ENCODE data around the gene C3orf33. TPM values are rescaled to one million over a fixed set of nuclear protein-coding genes. Genes with fewer than 3 reads are reported as not detected.
"Not testable (repeated sequence)": the region's sequence is repeated elsewhere in the genome, so short reads cannot be mapped to it uniquely, and the experiment has no call there.

The C3orf33 gene
- total RNA-seq, 1 donor = 7.8 TPM

DNA sequence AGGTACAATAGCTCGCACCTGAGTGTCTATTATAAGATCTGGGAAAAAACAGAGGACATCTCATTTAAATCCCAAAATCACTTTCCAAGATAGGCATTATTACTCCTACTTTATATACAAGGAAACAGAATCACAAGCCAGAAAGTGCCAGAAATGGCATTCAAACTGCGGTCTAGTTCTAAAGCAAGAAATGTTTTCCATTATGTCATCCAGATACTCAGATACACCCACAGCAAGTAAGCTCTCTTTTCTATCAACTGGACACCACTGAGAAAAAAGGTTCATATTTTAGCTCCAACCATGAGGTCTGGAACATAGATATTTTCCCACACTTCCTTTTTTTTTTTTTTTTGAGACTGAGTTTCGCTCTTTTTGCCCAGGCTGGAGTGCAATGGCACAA lies 40.0 kb upstream of the C3orf33 start:
- DNase-seq (ENCODE audit: low read depth) = peak; percentile 8
- TF ChIP-seq, protein P1, sequence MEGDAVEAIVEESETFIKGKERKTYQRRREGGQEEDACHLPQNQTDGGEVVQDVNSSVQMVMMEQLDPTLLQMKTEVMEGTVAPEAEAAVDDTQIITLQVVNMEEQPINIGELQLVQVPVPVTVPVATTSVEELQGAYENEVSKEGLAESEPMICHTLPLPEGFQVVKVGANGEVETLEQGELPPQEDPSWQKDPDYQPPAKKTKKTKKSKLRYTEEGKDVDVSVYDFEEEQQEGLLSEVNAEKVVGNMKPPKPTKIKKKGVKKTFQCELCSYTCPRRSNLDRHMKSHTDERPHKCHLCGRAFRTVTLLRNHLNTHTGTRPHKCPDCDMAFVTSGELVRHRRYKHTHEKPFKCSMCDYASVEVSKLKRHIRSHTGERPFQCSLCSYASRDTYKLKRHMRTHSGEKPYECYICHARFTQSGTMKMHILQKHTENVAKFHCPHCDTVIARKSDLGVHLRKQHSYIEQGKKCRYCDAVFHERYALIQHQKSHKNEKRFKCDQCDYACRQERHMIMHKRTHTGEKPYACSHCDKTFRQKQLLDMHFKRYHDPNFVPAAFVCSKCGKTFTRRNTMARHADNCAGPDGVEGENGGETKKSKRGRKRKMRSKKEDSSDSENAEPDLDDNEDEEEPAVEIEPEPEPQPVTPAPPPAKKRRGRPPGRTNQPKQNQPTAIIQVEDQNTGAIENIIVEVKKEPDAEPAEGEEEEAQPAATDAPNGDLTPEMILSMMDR (IDR thresholded peaks at IDR 0.05; ENCODE audit: insufficient read depth, low read depth, low read length) = no peak
- H3K4me3 ChIP-seq (ENCODE audit: low read depth, low read length) = no peak overlapping the region

DNA sequence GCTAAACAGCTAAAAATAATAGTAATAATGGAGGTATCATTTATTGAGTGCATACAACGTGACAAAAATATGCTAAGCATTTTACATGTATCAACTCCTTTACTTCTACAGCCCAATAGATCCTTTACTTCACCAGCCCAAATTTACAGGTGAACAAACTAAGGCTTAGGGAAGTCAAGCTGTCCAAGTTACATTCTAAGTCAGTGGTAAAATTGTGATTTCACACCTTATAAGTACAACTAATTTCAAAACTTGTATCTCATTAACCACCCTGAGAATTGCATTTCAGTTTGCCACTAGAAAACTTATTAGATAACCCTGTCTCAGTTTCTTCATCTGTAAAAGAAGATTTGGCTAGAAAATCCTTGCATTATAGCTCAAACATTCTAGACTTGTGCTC lies 37.5 kb upstream of the C3orf33 start:
- TF ChIP-seq, protein P1 (IDR thresholded peaks at IDR 0.05; ENCODE audit: insufficient read depth, low read depth, low read length) = no peak
- DNase-seq (ENCODE audit: low read depth) = no peak
- H3K4me3 ChIP-seq (ENCODE audit: low read depth, low read length) = no peak overlapping the region

- TF ChIP-seq, protein P1 (IDR thresholded peaks at IDR 0.05; ENCODE audit: insufficient read depth, low read depth, low read length) = no peak
- DNase-seq (ENCODE audit: low read depth) = no peak
These were observed 29.4 kb upstream of the C3orf33 start for GRCh38 chr3:155835341-155836071.

GRCh38 chr3:155828490-155829098 lies 22.5 kb upstream of the C3orf33 start:
- H3K4me3 ChIP-seq (ENCODE audit: low read depth, low read length); DNase-seq (ENCODE audit: low read depth): not testable (repeated sequence)

More at GRCh38 chr3:155835341-155836071, 29.4 kb upstream of the C3orf33 start:
- H3K4me3 ChIP-seq (ENCODE audit: low read depth, low read length) = no peak overlapping the region

- H3K4me3 ChIP-seq (ENCODE audit: low read depth, low read length) = no peak overlapping the region
- no peak for DNase-seq (ENCODE audit: low read depth)
- TF ChIP-seq, protein P1 (IDR thresholded peaks at IDR 0.05; ENCODE audit: insufficient read depth, low read depth, low read length) = no peak
These were observed 9.0 kb upstream of the C3orf33 start for GRCh38 chr3:155815030-155815545.

- not testable (repeated sequence) for H3K4me3 ChIP-seq (ENCODE audit: low read depth, low read length)
These were observed 7.1 kb upstream of the C3orf33 start for GRCh38 chr3:155813224-155813623.

DNA sequence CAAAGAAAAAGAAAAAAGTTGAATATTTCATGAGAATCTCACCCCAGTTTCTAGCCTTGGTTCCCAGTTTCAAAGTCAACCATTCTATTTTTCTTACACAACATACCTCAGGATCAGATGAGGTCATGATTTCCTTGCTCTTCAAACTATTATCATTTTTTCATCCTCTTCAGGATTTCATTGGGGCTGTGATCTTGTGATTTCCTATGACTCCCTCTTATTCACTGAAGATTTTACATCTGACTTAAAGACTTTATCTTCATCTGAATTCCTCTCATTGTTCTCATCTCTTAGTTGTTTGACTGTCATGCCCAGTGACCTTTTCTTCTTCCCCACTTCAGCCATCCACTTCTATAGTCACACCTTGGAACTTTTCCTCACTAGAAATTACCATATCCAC lies 3.1 kb upstream of the C3orf33 start:
- no peak overlapping the region for H3K4me3 ChIP-seq (ENCODE audit: low read depth, low read length)
- TF ChIP-seq, protein P1 (IDR thresholded peaks at IDR 0.05; ENCODE audit: insufficient read depth, low read depth, low read length) = no peak
- DNase-seq (ENCODE audit: low read depth) = no peak

More at GRCh38 chr3:155813224-155813623, 7.1 kb upstream of the C3orf33 start:
- DNase-seq (ENCODE audit: low read depth) = not testable (repeated sequence)

All from fibroblast of villous mesenchyme (primary cell).